ENCODE measurements around the gene FUT1.
"Not testable (repeated sequence)": the region's sequence is repeated elsewhere in the genome, so short reads cannot be mapped to it uniquely, and the experiment has no call there.

FUT1 gene

DNA sequence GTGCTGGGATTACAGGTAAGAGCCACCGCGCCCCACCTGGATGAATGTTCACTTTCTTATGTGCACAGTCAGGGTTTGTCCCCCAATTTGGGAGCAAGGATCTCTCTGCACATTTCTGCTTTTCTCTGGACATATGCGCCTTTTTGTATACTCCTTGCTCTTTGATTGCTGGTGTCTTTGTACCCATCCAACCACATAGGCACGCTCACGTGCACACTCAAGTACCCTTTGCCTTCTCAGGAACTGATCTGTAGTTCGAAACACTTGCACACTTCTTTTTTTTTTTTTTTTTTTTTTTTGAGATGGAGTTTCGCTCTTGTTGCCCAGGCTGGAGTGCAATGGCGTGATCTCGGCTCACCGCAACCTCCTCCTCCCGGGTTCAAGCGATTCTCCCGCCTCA lies 34.3 kb downstream of the FUT1 start:
- not testable (repeated sequence) for DNase-seq (ENCODE audit: low read depth, low spot score)

DNA sequence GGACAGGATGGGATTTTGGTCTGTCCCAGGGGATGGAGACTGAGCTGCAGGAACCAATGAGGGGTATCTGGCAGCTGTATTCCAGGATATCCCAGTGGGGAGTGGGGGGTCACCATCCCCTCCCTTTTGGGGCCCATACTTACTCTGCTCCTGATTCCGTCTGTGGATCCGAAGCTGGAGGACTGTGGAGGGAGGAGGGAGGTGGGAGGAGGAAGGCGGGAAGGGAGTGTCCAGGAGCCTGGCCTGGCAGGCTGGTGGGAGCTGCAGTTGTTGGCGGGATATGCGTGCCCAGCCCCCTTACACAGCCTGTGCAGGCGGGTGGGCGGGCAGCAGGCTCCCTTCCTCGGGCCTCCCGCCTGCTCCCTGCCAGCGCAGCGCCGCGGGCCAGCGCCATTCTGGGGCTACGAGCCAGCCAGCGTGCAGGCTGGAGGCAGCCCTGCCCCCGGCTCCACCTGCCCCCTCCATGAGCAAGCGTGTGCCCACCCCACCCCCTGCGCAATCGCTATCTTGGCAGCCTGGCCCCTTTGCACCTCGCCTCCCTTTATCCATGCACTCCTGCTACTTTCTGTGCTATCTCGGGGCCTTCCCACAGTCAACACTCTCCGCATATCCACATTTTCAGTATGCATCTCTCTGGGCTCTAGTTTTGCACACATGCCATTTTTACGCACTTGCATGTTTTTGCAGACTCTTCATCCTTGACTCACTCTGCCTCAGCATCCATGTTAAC lies 35.7 kb downstream of the FUT1 start:
- DNase-seq (ENCODE audit: low read depth, low spot score): peak; percentile 65

DNA sequence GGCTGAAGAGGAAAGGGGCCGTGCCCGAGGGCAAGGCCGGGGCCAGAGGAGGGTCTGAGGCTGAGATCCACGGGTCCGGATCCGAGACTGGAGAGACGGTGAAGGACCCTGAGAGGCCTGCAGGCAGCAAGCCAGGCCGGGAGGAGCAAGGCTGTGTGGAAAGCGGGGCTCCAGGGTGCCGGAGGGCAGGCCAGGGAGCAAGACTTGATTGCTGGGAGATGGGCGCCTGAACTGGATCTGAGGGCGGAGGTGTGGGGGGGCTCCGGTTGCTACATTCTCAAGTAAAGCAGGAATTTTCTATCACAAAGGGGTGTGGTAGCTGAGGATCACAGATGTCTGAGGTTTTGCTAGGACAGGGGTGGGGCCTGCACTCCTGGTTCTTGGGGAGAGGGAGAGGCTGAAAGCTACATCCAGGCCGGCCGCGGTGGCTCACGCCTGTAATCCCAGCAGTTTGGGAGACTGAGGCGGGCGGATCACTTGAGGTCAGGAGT lies 36.7 kb downstream of the FUT1 start:
- no peak for DNase-seq (ENCODE audit: low read depth, low spot score)

DNA sequence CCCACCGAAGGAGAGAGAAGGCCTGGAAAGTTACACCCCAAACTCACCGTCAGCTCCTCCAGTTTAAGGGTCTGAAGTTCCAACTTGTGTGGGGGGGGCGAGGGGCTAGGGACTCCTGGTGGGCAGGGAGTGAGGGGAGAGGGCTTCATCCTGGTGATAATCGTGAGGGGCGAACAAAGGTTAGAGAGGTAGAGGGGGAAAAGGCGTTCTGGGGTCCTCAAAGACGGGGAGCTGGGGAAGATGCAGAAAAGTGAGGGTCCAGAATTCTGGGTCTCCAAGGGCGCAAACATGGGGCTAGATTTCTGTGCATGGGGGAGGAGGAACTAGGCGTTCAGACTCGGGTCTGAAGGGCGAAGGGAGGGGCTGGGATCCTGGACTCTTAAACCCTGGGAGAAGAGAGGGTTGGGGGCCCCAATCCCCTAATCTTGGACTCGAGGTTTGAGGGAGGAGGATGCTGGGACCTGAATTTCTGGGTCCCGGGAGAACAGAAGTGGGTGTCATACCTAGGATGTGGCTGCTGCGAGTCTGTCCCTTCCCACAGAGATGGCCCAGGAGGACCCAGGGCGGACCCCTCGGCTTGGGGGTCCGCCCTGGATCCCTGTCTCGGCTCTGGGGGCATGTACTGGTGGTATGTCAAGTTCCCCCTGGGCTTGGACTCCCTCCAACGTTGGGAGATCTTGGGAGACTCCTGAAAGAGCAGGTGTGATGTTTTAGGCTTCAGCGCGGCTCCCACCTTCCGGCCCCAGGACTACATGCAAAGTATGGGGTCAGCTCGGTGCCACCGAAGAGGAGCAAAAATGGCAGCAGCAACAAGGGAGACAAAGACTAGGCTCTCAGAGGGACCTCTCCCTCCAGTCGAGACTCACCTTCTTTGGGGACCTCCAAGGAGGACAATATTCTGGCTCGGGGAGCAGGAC lies 37.4 kb downstream of the FUT1 start:
- DNase-seq (ENCODE audit: low read depth, low spot score): no peak

DNA sequence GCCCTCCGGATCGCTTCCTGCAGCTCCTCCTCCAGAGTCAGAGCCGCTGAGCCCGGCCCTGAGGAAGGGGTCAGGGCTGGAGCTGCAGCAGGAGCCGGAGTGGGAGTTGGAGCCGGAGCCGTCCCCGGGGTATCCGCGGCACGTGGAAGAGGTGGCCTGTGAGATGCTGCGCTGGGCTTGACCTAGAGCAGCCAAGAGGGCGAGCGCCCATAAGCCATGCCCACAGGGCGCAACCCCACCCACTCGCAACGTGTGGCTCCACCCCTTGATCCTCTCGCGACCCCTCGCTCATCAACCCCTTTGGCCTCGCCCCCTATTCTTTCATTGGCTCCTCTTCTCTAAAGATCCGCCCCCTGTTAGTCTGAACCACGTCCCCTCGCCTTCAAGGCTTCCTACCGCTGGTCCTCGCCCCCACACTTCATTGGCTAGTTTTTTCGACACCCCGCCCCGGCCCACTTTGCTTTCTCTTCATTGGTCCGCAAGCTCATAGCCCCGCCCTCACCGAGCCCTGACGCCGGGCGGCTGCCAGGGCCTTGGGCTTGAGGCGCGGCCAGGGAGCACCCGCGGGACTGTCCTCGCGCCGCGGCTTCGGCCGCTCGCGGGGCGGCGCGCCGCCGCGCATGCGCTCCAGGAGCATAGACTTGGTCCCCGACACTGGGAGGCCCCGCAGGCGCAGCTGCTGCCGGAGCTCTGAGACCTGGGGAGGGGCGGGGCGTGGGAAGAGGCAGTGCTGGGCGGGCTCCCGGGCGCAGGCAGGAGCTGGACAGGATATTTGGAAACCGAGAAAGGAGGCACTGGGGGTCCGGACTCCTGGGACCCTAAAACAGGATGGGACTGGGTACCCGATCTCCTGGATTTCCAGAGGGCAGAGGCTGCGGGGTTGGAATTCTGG lies 38.3 kb downstream of the FUT1 start:
- peak; percentile 100 for DNase-seq (ENCODE audit: low read depth, low spot score)

DNA sequence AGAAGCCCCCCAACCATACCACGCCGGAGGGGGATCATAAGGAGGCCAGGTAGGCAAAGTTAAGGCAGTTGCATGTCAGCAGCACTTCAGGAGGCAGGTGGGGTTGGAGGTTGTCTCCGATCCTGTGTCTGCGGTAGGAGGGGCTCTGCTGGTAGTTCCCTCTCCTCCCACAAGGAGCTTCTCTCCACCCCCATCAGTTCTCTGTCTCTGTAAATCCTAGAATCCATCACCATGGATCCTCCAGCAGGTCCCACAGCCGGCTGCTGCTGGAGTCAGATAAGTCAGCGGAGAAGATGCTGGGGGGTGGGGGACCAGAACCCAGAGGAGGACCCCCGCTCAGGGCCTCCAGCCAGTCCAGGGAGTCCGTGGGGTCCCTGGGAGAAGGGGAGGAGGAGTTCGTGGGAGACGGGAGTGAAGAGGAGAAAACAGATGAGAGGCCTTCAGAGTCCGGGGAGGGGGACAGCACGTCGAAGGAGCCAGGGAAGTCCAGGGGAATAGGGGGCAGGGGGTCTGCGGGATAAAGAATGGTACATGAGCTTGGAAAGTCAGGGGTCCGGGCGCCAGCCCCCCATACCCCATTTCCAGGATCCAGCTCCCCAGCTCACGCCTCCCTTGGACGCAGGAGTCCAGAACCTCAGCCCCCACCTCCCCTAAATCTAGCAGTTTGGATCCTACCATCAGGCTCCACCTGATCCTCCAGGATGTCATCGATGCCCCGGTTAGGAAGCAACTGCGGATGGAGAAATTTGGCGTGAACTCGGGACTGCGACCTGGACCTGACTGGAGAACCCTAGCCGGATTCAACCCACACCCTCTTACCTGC lies 39.2 kb downstream of the FUT1 start:
- peak; percentile 42 for DNase-seq (ENCODE audit: low read depth, low spot score)

DNA sequence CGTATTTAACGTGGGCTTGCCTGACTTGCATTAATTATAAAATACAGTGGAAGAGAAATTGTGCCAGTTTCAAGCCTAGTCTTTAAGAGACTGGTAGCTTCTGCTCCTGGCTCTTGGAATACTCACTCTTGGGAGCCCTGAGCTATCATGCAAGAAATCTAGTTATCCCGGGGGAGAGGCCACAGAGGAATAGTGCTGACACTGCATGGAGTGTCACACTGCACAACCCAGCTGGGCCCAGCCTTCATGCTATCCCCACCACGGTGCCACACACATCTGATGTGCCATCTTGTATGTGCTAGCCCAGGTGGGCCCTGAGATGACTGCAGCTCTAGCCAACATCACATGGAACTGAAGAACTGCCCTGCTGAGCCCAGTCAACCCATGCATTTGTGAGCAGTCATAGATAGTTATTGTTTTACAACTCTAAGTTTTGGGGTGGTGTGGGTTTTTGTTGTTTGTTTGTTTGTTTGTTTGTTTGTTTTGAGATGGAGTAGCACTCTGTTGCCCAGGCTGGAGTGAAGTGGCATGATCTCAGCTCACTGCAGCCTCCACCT lies 41.3 kb downstream of the FUT1 start:
- no peak for DNase-seq (ENCODE audit: low read depth, low spot score)

DNA sequence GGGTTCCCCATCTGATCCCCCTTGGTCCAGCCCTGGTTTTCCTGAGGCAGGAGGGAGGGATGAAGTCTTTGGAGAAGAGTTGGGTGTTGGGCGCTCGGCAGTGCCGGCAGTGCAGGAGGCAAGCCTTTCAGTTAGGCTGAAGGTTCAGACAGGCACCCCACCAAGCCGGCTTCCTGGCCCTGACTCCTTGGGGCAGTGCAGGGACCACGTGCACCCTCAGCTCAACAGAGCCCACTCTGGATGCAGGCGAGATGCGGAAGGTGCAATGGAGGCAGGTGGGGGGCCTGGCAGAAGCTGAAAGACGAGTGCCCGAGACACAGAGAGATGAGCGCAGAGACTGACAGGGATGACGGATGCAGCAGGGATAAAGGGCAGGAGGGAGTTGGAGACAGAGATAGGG lies 44.0 kb downstream of the FUT1 start:
- no peak for DNase-seq (ENCODE audit: low read depth, low spot score)

DNA sequence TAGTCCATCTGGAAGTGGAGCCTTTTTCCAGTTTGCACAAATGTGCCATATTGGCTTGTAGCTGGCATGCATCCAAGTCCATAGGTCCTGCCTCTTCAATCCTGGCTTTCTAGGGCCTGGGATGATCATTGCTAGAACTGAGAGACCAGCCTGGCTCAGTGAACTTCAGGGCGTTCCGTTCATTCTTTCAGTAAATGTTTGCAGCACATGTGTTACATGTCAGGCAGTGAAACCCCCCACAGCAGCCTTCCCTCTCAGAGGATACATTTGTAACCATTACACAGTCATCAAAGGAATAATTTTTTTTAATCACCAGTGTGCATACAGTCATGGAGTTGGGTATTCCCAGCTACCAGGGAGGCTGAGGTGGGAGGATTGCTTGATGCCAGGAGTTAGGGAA lies 47.0 kb downstream of the FUT1 start:
- DNase-seq (ENCODE audit: low read depth, low spot score): no peak

DNA sequence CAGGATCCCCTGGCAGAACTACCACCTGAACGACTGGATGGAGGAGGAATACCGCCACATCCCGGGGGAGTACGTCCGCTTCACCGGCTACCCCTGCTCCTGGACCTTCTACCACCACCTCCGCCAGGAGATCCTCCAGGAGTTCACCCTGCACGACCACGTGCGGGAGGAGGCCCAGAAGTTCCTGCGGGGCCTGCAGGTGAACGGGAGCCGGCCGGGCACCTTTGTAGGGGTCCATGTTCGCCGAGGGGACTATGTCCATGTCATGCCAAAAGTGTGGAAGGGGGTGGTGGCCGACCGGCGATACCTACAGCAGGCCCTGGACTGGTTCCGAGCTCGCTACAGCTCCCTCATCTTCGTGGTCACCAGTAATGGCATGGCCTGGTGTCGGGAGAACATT lies 49.1 kb downstream of the FUT1 start:
- DNase-seq (ENCODE audit: low read depth, low spot score): no peak

DNA sequence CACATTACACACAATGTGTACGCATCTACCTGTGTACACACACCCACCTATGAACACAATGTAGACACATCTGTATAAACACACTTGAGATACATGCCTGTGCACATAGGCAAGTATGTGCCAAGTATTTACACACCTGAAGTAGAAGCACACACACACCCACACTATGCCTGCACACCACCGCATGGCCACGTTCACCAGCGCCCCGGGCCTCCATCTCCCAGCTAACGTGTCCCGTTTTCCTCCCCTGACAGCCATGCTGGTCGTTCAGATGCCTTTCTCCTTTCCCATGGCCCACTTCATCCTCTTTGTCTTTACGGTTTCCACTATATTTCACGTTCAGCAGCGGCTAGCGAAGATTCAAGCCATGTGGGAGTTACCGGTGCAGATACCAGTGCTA lies 49.7 kb downstream of the FUT1 start:
- DNase-seq (ENCODE audit: low read depth, low spot score): no peak

DNA sequence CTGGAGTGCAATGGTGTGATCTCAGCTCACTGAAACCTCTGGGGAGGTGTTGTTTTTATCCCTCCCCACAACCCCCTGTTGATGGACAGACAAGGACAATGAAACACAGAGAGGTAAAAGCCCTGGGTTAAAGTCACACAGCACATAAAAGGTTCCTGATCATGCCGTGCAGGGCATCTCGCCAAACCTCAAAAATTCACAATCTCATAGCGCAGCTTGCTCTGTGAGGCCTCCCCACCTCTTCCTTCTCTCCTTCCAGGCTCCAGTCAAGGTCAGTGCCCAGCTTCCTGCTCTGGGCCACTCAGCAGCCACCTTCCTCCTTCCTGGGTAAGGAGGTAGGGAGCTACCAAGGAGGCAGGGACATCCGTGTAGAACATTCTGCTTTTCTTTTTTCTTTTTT lies 54.4 kb downstream of the FUT1 start:
- DNase-seq (ENCODE audit: low read depth, low spot score): peak; percentile 81

All from astrocyte of the hippocampus (primary cell).